ENCODE results near the gene PEX11G. TPM values are rescaled to one million over a fixed set of nuclear protein-coding genes. Genes with fewer than 3 reads are reported as not detected.

The PEX11G gene
- total RNA-seq, 4 donors from 2014 or later = 0.51 to 1.4 (median 1.1) TPM; not detected in 1

DNA sequence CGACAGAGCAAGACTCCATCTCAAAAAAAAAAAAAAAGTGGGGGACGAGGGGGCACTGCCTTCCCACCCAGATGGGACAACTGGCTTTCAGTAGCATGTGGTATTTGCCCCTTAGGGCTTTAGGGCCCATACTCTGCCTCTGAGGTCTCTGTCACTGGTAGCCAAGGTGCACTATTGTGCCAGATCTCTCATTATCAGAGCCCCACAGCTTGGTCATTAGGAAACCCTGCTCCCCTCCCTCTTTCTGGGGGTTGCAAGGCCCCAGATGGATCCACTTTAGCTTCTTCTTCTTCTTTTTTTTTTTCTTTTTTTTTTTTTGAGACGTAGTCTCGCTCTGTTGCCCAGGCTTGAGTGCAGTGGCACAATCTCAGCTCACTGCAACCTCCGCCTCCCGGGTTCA is 15.8 kb upstream of the PEX11G start:
- in situ Hi-C loops (cut with MboI; ENCODE audit: low sequenced_read_pairs in 4 of 4) = no loop called here
- no peak for ATAC-seq
- TF ChIP-seq, protein P1, sequence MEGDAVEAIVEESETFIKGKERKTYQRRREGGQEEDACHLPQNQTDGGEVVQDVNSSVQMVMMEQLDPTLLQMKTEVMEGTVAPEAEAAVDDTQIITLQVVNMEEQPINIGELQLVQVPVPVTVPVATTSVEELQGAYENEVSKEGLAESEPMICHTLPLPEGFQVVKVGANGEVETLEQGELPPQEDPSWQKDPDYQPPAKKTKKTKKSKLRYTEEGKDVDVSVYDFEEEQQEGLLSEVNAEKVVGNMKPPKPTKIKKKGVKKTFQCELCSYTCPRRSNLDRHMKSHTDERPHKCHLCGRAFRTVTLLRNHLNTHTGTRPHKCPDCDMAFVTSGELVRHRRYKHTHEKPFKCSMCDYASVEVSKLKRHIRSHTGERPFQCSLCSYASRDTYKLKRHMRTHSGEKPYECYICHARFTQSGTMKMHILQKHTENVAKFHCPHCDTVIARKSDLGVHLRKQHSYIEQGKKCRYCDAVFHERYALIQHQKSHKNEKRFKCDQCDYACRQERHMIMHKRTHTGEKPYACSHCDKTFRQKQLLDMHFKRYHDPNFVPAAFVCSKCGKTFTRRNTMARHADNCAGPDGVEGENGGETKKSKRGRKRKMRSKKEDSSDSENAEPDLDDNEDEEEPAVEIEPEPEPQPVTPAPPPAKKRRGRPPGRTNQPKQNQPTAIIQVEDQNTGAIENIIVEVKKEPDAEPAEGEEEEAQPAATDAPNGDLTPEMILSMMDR (IDR thresholded peaks at IDR 0.05 in 4 of 5, conservative IDR thresholded peaks at IDR 0.05 in 1 of 5) = no peak
- no peak for TF ChIP-seq POLR2A (IDR thresholded peaks at IDR 0.05)
- H3K9me3 ChIP-seq = no peaks in the 10 kb centered on the region
- H3K4me3 ChIP-seq = no peak overlapping the region
- no peaks in the 10 kb centered on the region for H3K36me3 ChIP-seq
- H3K27ac ChIP-seq = no peak overlapping the region
- H3K27me3 ChIP-seq = peaks cover 15 to 45% (median 43%) of the 10 kb centered on the region in 3 donors
- no peaks in the 10 kb centered on the region for H3K4me1 ChIP-seq
- intact Hi-C loops (cut with DNase I; ENCODE audit: low total_unique reads) = no loop called here
- DNase-seq = no peak

DNA sequence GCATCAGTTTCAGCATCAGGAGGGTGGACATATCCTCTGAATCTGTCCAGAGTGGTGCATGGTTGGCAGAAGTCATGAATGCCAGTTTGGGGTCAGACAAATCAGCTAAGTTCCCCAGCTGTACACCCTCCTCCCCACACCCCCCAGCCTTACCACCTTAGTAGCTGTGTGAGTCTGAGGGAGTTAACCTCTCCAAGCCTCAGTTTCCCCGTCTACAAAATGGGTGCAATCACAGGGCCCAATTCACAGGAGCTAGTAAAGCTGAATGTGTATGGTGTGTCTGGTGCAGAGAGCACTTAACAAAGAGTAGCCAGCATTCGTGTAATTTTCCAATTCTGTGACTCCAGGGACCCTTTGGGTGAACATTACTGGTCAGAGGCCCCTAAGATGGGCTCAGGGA is 13.7 kb upstream of the PEX11G start:
- TF ChIP-seq, protein P1 (IDR thresholded peaks at IDR 0.05 in 4 of 5, conservative IDR thresholded peaks at IDR 0.05 in 1 of 5) = no peak
- TF ChIP-seq POLR2A (IDR thresholded peaks at IDR 0.05) = no peak
- Histone ChIP-seq H3K36me3 (no peaks in the 10 kb centered on the region), H3K4me3 (no peak overlapping the region), H3K9me3 (no peaks in the 10 kb centered on the region), H3K27ac (no peak overlapping the region), H3K27me3 (peaks cover 15 to 45% (median 43%) of the 10 kb centered on the region in 3 donors), H3K4me1 (no peaks in the 10 kb centered on the region)
- ATAC-seq (no peak), DNase-seq (no peak)
- in situ Hi-C loops (cut with MboI; ENCODE audit: low sequenced_read_pairs in 4 of 4) (no loop called here), intact Hi-C loops (cut with DNase I; ENCODE audit: low total_unique reads) (no loop called here)

DNA sequence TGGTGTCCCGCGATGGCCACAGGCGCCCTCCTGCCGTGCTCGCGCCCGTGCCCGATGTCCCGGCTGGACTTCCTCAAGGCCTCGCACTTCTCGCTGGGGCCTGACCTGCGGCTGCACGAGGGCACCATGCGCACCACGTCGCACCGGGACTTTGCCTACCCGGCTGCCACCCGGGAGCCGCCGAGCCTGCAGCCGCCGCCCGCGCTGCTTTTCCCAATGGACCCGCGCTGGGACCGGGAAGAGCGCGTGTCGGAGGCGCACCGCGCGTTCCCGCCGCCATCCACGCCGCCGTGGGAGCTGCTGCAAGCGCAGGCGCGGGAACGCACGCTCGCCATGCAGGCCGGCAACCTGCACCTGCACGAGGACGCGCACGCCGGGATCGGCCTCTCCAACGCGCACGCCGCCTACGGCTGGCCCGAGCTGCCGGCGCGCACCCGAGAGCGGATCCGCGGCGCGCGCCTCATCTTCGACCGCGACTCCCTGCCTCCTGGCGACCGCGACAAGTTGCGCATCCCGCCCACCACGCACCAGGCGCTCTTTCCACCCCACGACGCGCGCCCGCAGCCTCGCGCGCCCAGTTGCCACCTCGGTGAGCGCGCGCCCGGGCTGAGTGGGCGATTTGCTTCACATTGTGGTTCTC is 12.1 kb upstream of the PEX11G start:
- no peak for DNase-seq

DNA sequence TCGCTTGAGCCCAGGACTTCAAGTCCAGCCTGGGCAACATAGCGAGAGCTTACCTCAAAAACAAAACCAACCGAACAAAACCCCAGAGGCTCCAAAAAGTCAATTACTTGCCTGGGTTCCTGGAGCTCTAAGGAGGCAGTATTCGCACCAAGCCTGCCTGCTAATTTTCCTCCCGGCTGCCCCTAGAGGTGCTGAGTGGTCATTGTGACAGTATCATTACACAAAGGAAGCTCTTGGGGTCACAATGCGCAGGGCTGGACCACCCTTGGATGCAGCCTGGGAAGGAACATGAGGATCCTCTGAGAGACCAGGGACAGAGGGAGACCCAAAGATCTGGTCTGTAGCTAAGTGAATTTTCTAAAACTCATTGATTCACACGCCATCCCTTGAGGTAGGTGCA is 8.5 kb upstream of the PEX11G start:
- in situ Hi-C loops (cut with MboI; ENCODE audit: low sequenced_read_pairs in 4 of 4) (no loop called here), intact Hi-C loops (cut with DNase I; ENCODE audit: low total_unique reads) (loop anchor here (10.0 kb wide), 1 partner anchor 292 kb away; no protein-coding TSS in a partner anchor)
- H3K4me1 ChIP-seq = peaks cover 6 to 8% of the 10 kb centered on the region in 2 donors
- ATAC-seq (no peak), DNase-seq (no peak)
- H3K9me3 ChIP-seq = no peaks in the 10 kb centered on the region
- peaks cover 1 to 21% (median 11%) of the 10 kb centered on the region in 3 donors for H3K27me3 ChIP-seq
- H3K4me3 ChIP-seq = no peak overlapping the region
- TF ChIP-seq, protein P1 (IDR thresholded peaks at IDR 0.05 in 4 of 5, conservative IDR thresholded peaks at IDR 0.05 in 1 of 5) = no peak
- no peak for TF ChIP-seq POLR2A (IDR thresholded peaks at IDR 0.05)
- H3K27ac ChIP-seq = no peak overlapping the region
- no peaks in the 10 kb centered on the region for H3K36me3 ChIP-seq

More for the DNA sequence above, 12.1 kb upstream of the PEX11G start:
- H3K9me3 ChIP-seq = no peaks in the 10 kb centered on the region
- peak overlapping the region; percentile 36 to 45 (median 40) for H3K4me3 ChIP-seq
- no peak for ATAC-seq
- in situ Hi-C loops (cut with MboI; ENCODE audit: low sequenced_read_pairs in 4 of 4) = no loop called here
- H3K4me1 ChIP-seq = no peaks in the 10 kb centered on the region
- TF ChIP-seq, protein P1 (IDR thresholded peaks at IDR 0.05 in 4 of 5, conservative IDR thresholded peaks at IDR 0.05 in 1 of 5) = no peak
- no peak for TF ChIP-seq POLR2A (IDR thresholded peaks at IDR 0.05)
- H3K36me3 ChIP-seq = no peaks in the 10 kb centered on the region
- H3K27ac ChIP-seq = no peak overlapping the region
- peaks cover 15 to 44% (median 35%) of the 10 kb centered on the region in 3 donors for H3K27me3 ChIP-seq
- intact Hi-C loops (cut with DNase I; ENCODE audit: low total_unique reads) = no loop called here

Data from gastrocnemius medialis (tissue), 4 donors.